H9 (cell line): Measurements from ENCODE around the gene RAPGEF6. TPM values are rescaled to one million over a fixed set of nuclear protein-coding genes. Genes with fewer than 3 reads are reported as not detected.

Experiments
- DNase-seq: peaks from one replicate; pipeline ENCODE4 v3.0.0-alpha.2; 2017
- H2AFZ ChIP-seq: one replicate; pipeline ENCODE4 v1.6.1; 2013; ENCODE audit warnings: mild to moderate bottlenecking, low read length, control low read depth, moderate library complexity
- H2AK5ac ChIP-seq: 2 replicates; pipeline ENCODE4 v1.6.1; 2013; ENCODE audit warnings: low read length, control low read depth, mixed read lengths; ENCODE audit not compliant: insufficient read length
- H2BK120ac ChIP-seq: one replicate; pipeline ENCODE4 v1.6.1; 2013; ENCODE audit warnings: low read depth, mild to moderate bottlenecking, low read length, control low read depth, inconsistent platforms; ENCODE audit not compliant: poor library complexity, severe bottlenecking
- H2BK12ac ChIP-seq: 2 replicates; pipeline ENCODE4 v1.6.1; 2013; ENCODE audit warnings: low read length, control low read depth, mixed read lengths, low read depth; ENCODE audit not compliant: insufficient read length
- H2BK15ac ChIP-seq: 2 replicates; pipeline ENCODE4 v1.6.1; 2013; ENCODE audit warnings: low read depth, low read length, control low read depth
- H2BK20ac ChIP-seq: one replicate; pipeline ENCODE4 v1.6.1; 2013; ENCODE audit warnings: low read depth, mild to moderate bottlenecking, low read length, control low read depth, inconsistent platforms; ENCODE audit not compliant: poor library complexity, severe bottlenecking
- H2BK5ac ChIP-seq: 2 replicates; pipeline ENCODE4 v1.6.1; 2013; ENCODE audit warnings: low read length, control low read depth, mixed read lengths; ENCODE audit not compliant: insufficient read length
- H3K14ac ChIP-seq: 2 replicates; pipeline ENCODE4 v1.6.1; 2013; ENCODE audit warnings: low read length, control low read depth; ENCODE audit not compliant: insufficient read depth
- H3K18ac ChIP-seq: 2 replicates; pipeline ENCODE4 v1.6.1; 2013; ENCODE audit warnings: low read depth, mild to moderate bottlenecking, mixed read lengths, low read length, control low read depth; ENCODE audit not compliant: insufficient read length
- H3K23ac ChIP-seq: 2 replicates; pipeline ENCODE4 v1.6.1; 2013; ENCODE audit warnings: low read length, control low read depth, mixed read lengths, low read depth; ENCODE audit not compliant: insufficient read length
- H3K23me2 ChIP-seq: 2 replicates; pipeline ENCODE4 v1.6.1; 2013; ENCODE audit warnings: low read depth, mild to moderate bottlenecking, mixed read lengths, low read length, control low read depth; ENCODE audit not compliant: insufficient read length, poor library complexity, severe bottlenecking
- H3K27ac ChIP-seq: 2 replicates; pipeline ENCODE4 v1.5.1; 2013; ENCODE audit warnings: low read length, control low read depth, mixed read lengths, low read depth; ENCODE audit not compliant: insufficient read length
- H3K27me3 ChIP-seq: 2 replicates; pipeline ENCODE4 v1.6.1; 2013; ENCODE audit warnings: low read length, control low read depth, inconsistent platforms; ENCODE audit not compliant: insufficient read depth
- H3K4ac ChIP-seq: 2 replicates; pipeline ENCODE4 v1.6.1; 2013; ENCODE audit warnings: low read depth, mild to moderate bottlenecking, control low read depth, inconsistent platforms, low read length, moderate library complexity
- H3K4me1 ChIP-seq: 2 replicates; pipeline ENCODE4 v1.6.1; 2013; ENCODE audit warnings: low read length, control low read depth, inconsistent platforms; ENCODE audit not compliant: insufficient read depth
- H3K4me2 ChIP-seq: 2 replicates; pipeline ENCODE4 v1.6.1; 2013; ENCODE audit warnings: low read length, control low read depth, mixed read lengths; ENCODE audit not compliant: insufficient read length, insufficient read depth
- H3K56ac ChIP-seq: 2 replicates; pipeline ENCODE4 v1.6.1; 2013; ENCODE audit warnings: low read depth, mild to moderate bottlenecking, mixed read lengths, low read length, control low read depth; ENCODE audit not compliant: insufficient read length
- H3K79me1 ChIP-seq: 2 replicates; pipeline ENCODE4 v1.6.1; 2013; ENCODE audit warnings: low read depth, mild to moderate bottlenecking, moderate library complexity, low read length, control low read depth, inconsistent platforms; ENCODE audit not compliant: insufficient read depth, poor library complexity, severe bottlenecking
- H3K79me2 ChIP-seq: 2 replicates; pipeline ENCODE4 v1.6.1; 2013; ENCODE audit warnings: low read length, control low read depth, inconsistent platforms; ENCODE audit not compliant: insufficient read depth
- H3K9ac ChIP-seq: 2 replicates; pipeline ENCODE4 v1.6.1; 2013; ENCODE audit warnings: low read length, control low read depth, mixed read lengths; ENCODE audit not compliant: insufficient read length; ENCODE audit errors: extremely low read depth
- H3K9me3 ChIP-seq: one replicate; pipeline ENCODE4 v1.6.1; 2013; ENCODE audit warnings: low read depth, low read length, inconsistent platforms; ENCODE audit not compliant: control insufficient read depth
- H3T11ph ChIP-seq: one replicate; pipeline ENCODE4 v1.6.1; 2013; ENCODE audit warnings: mild to moderate bottlenecking, low read length, control low read depth, inconsistent platforms
- H4K20me1 ChIP-seq: one replicate; pipeline ENCODE4 v1.6.1; 2013; ENCODE audit not compliant: control insufficient read depth, insufficient read length, insufficient read depth
- H4K5ac ChIP-seq: 2 replicates; pipeline ENCODE4 v1.6.1; 2013; ENCODE audit warnings: low read depth, mild to moderate bottlenecking, mixed read lengths, low read length, control low read depth; ENCODE audit not compliant: insufficient read length
- H4K8ac ChIP-seq: replicated peaks from 2 replicates; pipeline ENCODE4 v1.6.1; 2013; ENCODE audit warnings: low read length, control low read depth, mixed read lengths, low read depth; ENCODE audit not compliant: insufficient read length
- H4K91ac ChIP-seq: 2 replicates; pipeline ENCODE4 v1.6.1; 2013; ENCODE audit warnings: low read depth, mild to moderate bottlenecking, moderate library complexity, mixed read lengths, low read length, control low read depth; ENCODE audit not compliant: insufficient read length
- H3K27ac Mint-ChIP-seq, 3 experiments: 2 replicates in 2 of 3; 3 replicates in 1 of 3; pipeline ENCODE4 v1.8.0; 2020 to 2021; ENCODE audit warnings: mixed read lengths in 3 of 3, mild to moderate bottlenecking in 1 of 3, moderate library complexity in 1 of 3
- H3K27me3 Mint-ChIP-seq: 2 replicates; pipeline ENCODE4 v1.8.0; 2021; ENCODE audit warnings: low read depth, mild to moderate bottlenecking, moderate library complexity, mixed read lengths
- H3K36me3 Mint-ChIP-seq, 3 experiments: 2 replicates in 2 of 3; 3 replicates in 1 of 3; pipeline ENCODE4 v1.8.0; 2020 to 2021; ENCODE audit warnings: low read depth in 3 of 3, mixed read lengths in 3 of 3; ENCODE audit not compliant: insufficient read depth in 1 of 3
- H3K4me1 Mint-ChIP-seq, 2 experiments: 2 replicates each; pipeline ENCODE4 v1.8.0; 2020; ENCODE audit warnings: mixed read lengths in 2 of 2
- H3K4me3 Mint-ChIP-seq, 2 experiments: 2 replicates in 1 of 2; 3 replicates in 1 of 2; pipeline ENCODE4 v1.8.0; 2020 to 2021; ENCODE audit warnings: mild to moderate bottlenecking in 2 of 2, mixed read lengths in 2 of 2, moderate library complexity in 1 of 2
- H3K9me3 Mint-ChIP-seq, 2 experiments: 2 replicates in 1 of 2; 3 replicates in 1 of 2; pipeline ENCODE4 v1.8.0; 2020; ENCODE audit warnings: mild to moderate bottlenecking in 2 of 2, mixed read lengths in 2 of 2, moderate library complexity in 1 of 2
- WGBS: extraction: QIAGEN DNeasy Blood & Tissue Kit; methylation state at CpG from one replicate; pipeline ENCODE4 v1.1.7; 2013; ENCODE audit warnings: missing lambda C conversion rate, low lambda C conversion rate, mixed read lengths; ENCODE audit not compliant: insufficient read length; ENCODE audit errors: extremely low coverage; 5-methylcytosine and 5-hydroxymethylcytosine counted together
- total RNA-seq: library from RNA; stranded (reverse); gene quantifications from 2 replicates; pipeline ENCODE4 v1.2.1, GENCODE V29; 2021
- TF ChIP-seq, protein P1 (sequence below): fragments of 200-600 bp; sonication (generic); conservative IDR thresholded peaks from 3 replicates; pipeline ENCODE4 v1.8.0; 2021; ENCODE audit warnings: antibody characterized with exemption, mild to moderate bottlenecking

The RAPGEF6 gene
- total RNA-seq, 1 experiment from 2014 or later: 19.7 TPM

- Histone ChIP-seq H2BK120ac (no peak overlapping the region), H3K27ac (no peak overlapping the region), H3T11ph (no peak overlapping the region), H3K23ac (no peak overlapping the region), H3K4me2 (no peak overlapping the region), H2AFZ (no peak overlapping the region), H3K79me1 (no peaks in the 10 kb centered on the region), H3K9ac (no peak overlapping the region), H3K14ac (no peak overlapping the region), H2BK12ac (no peak overlapping the region), H3K9me3 (no peaks in the 10 kb centered on the region), H3K18ac (no peak overlapping the region), H2BK5ac (no peak overlapping the region), H4K20me1 (no peaks in the 10 kb centered on the region), H4K5ac (no peak overlapping the region), H3K56ac (no peak overlapping the region), H3K4ac (no peak overlapping the region), H3K27me3 (no peaks in the 10 kb centered on the region), H3K79me2 (peaks cover 8% of the 10 kb centered on the region), H3K4me1 (no peaks in the 10 kb centered on the region; the same call in 1 of the 2 replicates), H2BK15ac (no peak overlapping the region), H4K91ac (no peak overlapping the region), H2BK20ac (no peak overlapping the region), H4K8ac (no peak overlapping the region), H2AK5ac (no peak overlapping the region), H3K23me2 (no peaks in the 10 kb centered on the region)
- Mint-ChIP-seq H3K4me3 (no peak overlapping the region), H3K4me1 (peaks cover 16 to 24% of the 10 kb centered on the region in 2 experiments), H3K27me3 (no peaks in the 10 kb centered on the region), H3K36me3 (peaks cover 0 to 16% (median 3%) of the 10 kb centered on the region in 3 experiments; a peak in 3 of 7 replicates), H3K27ac (no peak overlapping the region), H3K9me3 (no peaks in the 10 kb centered on the region)
- TF ChIP-seq, protein P1, sequence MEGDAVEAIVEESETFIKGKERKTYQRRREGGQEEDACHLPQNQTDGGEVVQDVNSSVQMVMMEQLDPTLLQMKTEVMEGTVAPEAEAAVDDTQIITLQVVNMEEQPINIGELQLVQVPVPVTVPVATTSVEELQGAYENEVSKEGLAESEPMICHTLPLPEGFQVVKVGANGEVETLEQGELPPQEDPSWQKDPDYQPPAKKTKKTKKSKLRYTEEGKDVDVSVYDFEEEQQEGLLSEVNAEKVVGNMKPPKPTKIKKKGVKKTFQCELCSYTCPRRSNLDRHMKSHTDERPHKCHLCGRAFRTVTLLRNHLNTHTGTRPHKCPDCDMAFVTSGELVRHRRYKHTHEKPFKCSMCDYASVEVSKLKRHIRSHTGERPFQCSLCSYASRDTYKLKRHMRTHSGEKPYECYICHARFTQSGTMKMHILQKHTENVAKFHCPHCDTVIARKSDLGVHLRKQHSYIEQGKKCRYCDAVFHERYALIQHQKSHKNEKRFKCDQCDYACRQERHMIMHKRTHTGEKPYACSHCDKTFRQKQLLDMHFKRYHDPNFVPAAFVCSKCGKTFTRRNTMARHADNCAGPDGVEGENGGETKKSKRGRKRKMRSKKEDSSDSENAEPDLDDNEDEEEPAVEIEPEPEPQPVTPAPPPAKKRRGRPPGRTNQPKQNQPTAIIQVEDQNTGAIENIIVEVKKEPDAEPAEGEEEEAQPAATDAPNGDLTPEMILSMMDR: no peak
- no peak for DNase-seq
- no CpG with 5 or more reads among the region's 2 CpGs for WGBS
These were observed 29.9 kb downstream of the RAPGEF6 start for GRCh38 chr5:131605086-131605485.
